Endothelial cell (in vitro differentiated cells): Measurements from ENCODE around the gene ABT1. TPM values are rescaled to one million over a fixed set of nuclear protein-coding genes. Genes with fewer than 3 reads are reported as not detected.

Source experiments
- DNase-seq: peaks from one replicate; pipeline ENCODE4 v3.0.0; 2021; ENCODE audit warnings: low spot score
- H3K27ac Mint-ChIP-seq: one replicate; pipeline ENCODE4 v1.8.0; 2021; ENCODE audit warnings: mixed read lengths, inconsistent platforms; ENCODE audit not compliant: unreplicated experiment
- H3K27me3 Mint-ChIP-seq: one replicate; pipeline ENCODE4 v1.8.0; 2021; ENCODE audit warnings: mild to moderate bottlenecking, moderate library complexity, mixed read lengths, inconsistent platforms; ENCODE audit not compliant: unreplicated experiment
- H3K36me3 Mint-ChIP-seq: one replicate; pipeline ENCODE4 v1.8.0; 2021; ENCODE audit warnings: mild to moderate bottlenecking, low read depth, mixed read lengths, inconsistent platforms; ENCODE audit not compliant: unreplicated experiment
- H3K4me1 Mint-ChIP-seq: one replicate; pipeline ENCODE4 v1.8.0; 2021; ENCODE audit warnings: mild to moderate bottlenecking, mixed read lengths, inconsistent platforms; ENCODE audit not compliant: unreplicated experiment
- H3K4me3 Mint-ChIP-seq: one replicate; pipeline ENCODE4 v1.8.0; 2021; ENCODE audit warnings: mild to moderate bottlenecking, mixed read lengths, inconsistent platforms; ENCODE audit not compliant: unreplicated experiment
- H3K9me3 Mint-ChIP-seq: one replicate; pipeline ENCODE4 v1.8.0; 2021; ENCODE audit warnings: mixed read lengths, inconsistent platforms; ENCODE audit not compliant: unreplicated experiment
- CTCF ChIP-seq: fragments of 200-600 bp; sonication (generic); IDR thresholded peaks from one replicate; pipeline ENCODE4 v1.5.0; 2021; ENCODE audit warnings: antibody characterized with exemption; ENCODE audit not compliant: unreplicated experiment
- total RNA-seq: library from RNA; stranded (reverse); fragmentation: NEBNext Ultra II Directional; extraction: Animal tissue kit (Norgen Biotek cat#: 25700); gene quantifications from one replicate; pipeline ENCODE4 v1.2.1, GENCODE V29; 2021; ENCODE audit not compliant: unreplicated experiment

ABT1 gene
- total RNA-seq, 1 donor from 2014 or later: 20.4 TPM

GRCh38 chr6:26555505-26556262 is 41.1 kb upstream of the ABT1 start:
- H3K9me3 Mint-ChIP-seq: no peaks in the 10 kb centered on the region
- no peak for TF ChIP-seq CTCF
- no peak for DNase-seq
- peak overlapping the region; percentile 49 for H3K27ac Mint-ChIP-seq
- H3K36me3 Mint-ChIP-seq: no peaks in the 10 kb centered on the region
- H3K4me3 Mint-ChIP-seq: peak overlapping the region; percentile 90
- peaks cover 15% of the 10 kb centered on the region for H3K4me1 Mint-ChIP-seq
- peaks cover 6% of the 10 kb centered on the region for H3K27me3 Mint-ChIP-seq

- Mint-ChIP-seq H3K27ac (peak overlapping the region; percentile 6), H3K9me3 (no peaks in the 10 kb centered on the region), H3K27me3 (peaks cover 6% of the 10 kb centered on the region), H3K4me1 (peaks cover 14% of the 10 kb centered on the region), H3K4me3 (peak overlapping the region; percentile 90), H3K36me3 (no peaks in the 10 kb centered on the region)
- peak; percentile 50 for DNase-seq
- no peak for TF ChIP-seq CTCF
Observed at GRCh38 chr6:26556263-26557070, 40.3 kb upstream of the ABT1 start.

- Mint-ChIP-seq H3K27ac (no peak overlapping the region), H3K36me3 (no peaks in the 10 kb centered on the region), H3K4me3 (no peak overlapping the region), H3K27me3 (no peaks in the 10 kb centered on the region), H3K4me1 (no peaks in the 10 kb centered on the region), H3K9me3 (no peaks in the 10 kb centered on the region)
- DNase-seq: no peak
- no peak for TF ChIP-seq CTCF
Observed at GRCh38 chr6:26561533-26562466, 35.0 kb upstream of the ABT1 start.

GRCh38 chr6:26563488-26563887 is 33.3 kb upstream of the ABT1 start:
- Mint-ChIP-seq H3K36me3 (peaks cover 1% of the 10 kb centered on the region), H3K4me3 (no peak overlapping the region), H3K4me1 (peaks cover 2% of the 10 kb centered on the region), H3K9me3 (no peaks in the 10 kb centered on the region), H3K27ac (no peak overlapping the region), H3K27me3 (peaks cover 2% of the 10 kb centered on the region)
- DNase-seq: no peak
- no peak for TF ChIP-seq CTCF
